Endothelial cell (in vitro differentiated cells): Measurements from ENCODE around the gene GATB. TPM values are rescaled to one million over a fixed set of nuclear protein-coding genes. Genes with fewer than 3 reads are reported as not detected.

ENCODE experiments used
- DNase-seq: peaks from one replicate; pipeline ENCODE4 v3.0.0; 2021; ENCODE audit warnings: low spot score
- H3K27ac Mint-ChIP-seq: one replicate; pipeline ENCODE4 v1.8.0; 2021; ENCODE audit warnings: mixed read lengths, inconsistent platforms; ENCODE audit not compliant: unreplicated experiment
- H3K27me3 Mint-ChIP-seq: one replicate; pipeline ENCODE4 v1.8.0; 2021; ENCODE audit warnings: mild to moderate bottlenecking, moderate library complexity, mixed read lengths, inconsistent platforms; ENCODE audit not compliant: unreplicated experiment
- H3K36me3 Mint-ChIP-seq: one replicate; pipeline ENCODE4 v1.8.0; 2021; ENCODE audit warnings: mild to moderate bottlenecking, low read depth, mixed read lengths, inconsistent platforms; ENCODE audit not compliant: unreplicated experiment
- H3K4me1 Mint-ChIP-seq: one replicate; pipeline ENCODE4 v1.8.0; 2021; ENCODE audit warnings: mild to moderate bottlenecking, mixed read lengths, inconsistent platforms; ENCODE audit not compliant: unreplicated experiment
- H3K4me3 Mint-ChIP-seq: one replicate; pipeline ENCODE4 v1.8.0; 2021; ENCODE audit warnings: mild to moderate bottlenecking, mixed read lengths, inconsistent platforms; ENCODE audit not compliant: unreplicated experiment
- H3K9me3 Mint-ChIP-seq: one replicate; pipeline ENCODE4 v1.8.0; 2021; ENCODE audit warnings: mixed read lengths, inconsistent platforms; ENCODE audit not compliant: unreplicated experiment
- total RNA-seq: library from RNA; stranded (reverse); fragmentation: NEBNext Ultra II Directional; extraction: Animal tissue kit (Norgen Biotek cat#: 25700); gene quantifications from one replicate; pipeline ENCODE4 v1.2.1, GENCODE V29; 2021; ENCODE audit not compliant: unreplicated experiment
- TF ChIP-seq, protein P1 (sequence below): fragments of 200-600 bp; sonication (generic); IDR thresholded peaks from one replicate; pipeline ENCODE4 v1.5.0; 2021; ENCODE audit warnings: antibody characterized with exemption; ENCODE audit not compliant: unreplicated experiment

The GATB gene
- total RNA-seq, 1 donor from 2014 or later, result 16.6 TPM

DNA sequence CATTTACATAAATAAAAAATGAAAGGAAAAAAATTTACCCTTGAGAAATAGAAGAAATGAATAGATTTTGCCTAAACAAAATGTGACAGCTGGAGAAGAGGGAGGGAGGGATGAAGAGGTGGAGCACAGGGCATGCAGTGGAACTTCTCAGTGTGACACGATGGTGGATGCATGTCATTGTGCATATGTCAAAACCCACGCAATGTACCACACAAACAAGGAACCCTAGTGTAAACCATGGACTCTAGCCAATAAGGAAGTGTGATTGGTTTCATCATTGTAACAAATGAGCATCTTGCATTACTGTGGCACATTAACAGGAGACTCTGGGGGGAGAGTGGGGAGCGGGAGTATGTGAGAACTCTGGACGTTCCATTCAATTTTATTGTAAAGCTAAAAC, 58.6 kb downstream of the GATB start:
- no peak overlapping the region for H3K4me3 Mint-ChIP-seq
- peaks cover 4% of the 10 kb centered on the region for H3K4me1 Mint-ChIP-seq
- no peaks in the 10 kb centered on the region for H3K27me3 Mint-ChIP-seq
- TF ChIP-seq, protein P1, sequence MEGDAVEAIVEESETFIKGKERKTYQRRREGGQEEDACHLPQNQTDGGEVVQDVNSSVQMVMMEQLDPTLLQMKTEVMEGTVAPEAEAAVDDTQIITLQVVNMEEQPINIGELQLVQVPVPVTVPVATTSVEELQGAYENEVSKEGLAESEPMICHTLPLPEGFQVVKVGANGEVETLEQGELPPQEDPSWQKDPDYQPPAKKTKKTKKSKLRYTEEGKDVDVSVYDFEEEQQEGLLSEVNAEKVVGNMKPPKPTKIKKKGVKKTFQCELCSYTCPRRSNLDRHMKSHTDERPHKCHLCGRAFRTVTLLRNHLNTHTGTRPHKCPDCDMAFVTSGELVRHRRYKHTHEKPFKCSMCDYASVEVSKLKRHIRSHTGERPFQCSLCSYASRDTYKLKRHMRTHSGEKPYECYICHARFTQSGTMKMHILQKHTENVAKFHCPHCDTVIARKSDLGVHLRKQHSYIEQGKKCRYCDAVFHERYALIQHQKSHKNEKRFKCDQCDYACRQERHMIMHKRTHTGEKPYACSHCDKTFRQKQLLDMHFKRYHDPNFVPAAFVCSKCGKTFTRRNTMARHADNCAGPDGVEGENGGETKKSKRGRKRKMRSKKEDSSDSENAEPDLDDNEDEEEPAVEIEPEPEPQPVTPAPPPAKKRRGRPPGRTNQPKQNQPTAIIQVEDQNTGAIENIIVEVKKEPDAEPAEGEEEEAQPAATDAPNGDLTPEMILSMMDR, result no peak
- DNase-seq, result no peak
- H3K27ac Mint-ChIP-seq, result no peak overlapping the region
- peaks cover 11% of the 10 kb centered on the region for H3K36me3 Mint-ChIP-seq
- H3K9me3 Mint-ChIP-seq, result no peaks in the 10 kb centered on the region

DNA sequence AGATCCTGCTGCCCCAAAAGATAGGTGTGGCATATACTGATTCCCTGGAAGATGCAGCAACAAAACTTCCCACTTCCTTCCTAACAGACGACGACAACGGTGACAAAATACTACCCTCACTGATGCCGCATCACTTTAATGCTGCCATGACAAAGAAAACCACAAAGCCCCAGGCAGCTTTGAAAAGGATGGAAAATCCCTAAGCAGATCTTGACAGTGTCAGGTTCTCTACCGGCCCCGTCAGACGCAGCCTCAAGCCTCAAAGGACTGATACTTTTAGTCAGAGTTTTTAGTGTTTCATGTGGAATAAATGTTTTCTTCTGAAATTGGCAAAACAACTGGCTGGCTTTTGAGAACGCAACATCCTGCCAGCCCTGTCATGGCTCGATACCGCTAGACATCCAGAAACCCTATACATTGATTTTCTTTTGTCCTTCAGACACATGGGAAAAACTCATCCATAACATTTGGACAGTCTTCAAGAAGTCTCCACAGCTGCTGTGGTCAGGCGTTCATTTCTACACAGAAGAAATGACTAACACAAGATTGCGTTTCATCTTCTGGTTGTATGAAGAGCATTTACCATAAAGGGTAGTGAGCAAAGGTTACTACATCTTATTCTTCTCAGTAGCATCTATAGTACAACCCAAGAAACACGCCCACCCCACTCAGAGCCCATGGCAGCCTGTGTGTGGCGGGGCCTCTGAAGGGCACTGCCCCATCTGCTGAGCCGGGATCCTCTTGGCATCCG, 60.1 kb downstream of the GATB start:
- DNase-seq, result no peak
- TF ChIP-seq, protein P1, result no peak
- peaks cover 11% of the 10 kb centered on the region for H3K36me3 Mint-ChIP-seq

DNA sequence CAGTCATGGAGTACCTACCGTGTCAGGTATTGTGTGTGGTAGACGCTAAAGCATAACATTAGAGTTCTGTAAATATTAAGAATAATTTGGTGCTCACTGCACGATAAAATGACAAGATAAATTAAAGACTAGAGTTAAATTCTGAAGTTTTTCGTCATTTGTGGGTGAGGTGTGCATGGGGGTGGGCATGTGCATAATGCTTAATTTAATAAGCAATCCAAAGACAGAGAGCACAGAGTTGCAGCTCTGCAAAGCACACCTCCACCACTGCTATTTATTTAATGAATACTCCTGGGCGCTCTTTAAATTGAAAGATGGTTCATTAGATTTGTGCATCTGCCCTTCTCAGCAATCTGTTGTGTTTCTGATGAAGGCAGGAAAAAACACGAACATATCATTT, 62.6 kb downstream of the GATB start:
- H3K27ac Mint-ChIP-seq, result no peak overlapping the region
- no peak overlapping the region for H3K4me3 Mint-ChIP-seq
- H3K9me3 Mint-ChIP-seq, result no peaks in the 10 kb centered on the region
- H3K4me1 Mint-ChIP-seq, result peaks cover 6% of the 10 kb centered on the region
- TF ChIP-seq, protein P1, result no peak
- H3K27me3 Mint-ChIP-seq, result no peaks in the 10 kb centered on the region
- no peak for DNase-seq
- H3K36me3 Mint-ChIP-seq, result no peaks in the 10 kb centered on the region

More for the DNA sequence above, 60.1 kb downstream of the GATB start:
- H3K4me3 Mint-ChIP-seq, result no peak overlapping the region
- H3K9me3 Mint-ChIP-seq, result no peaks in the 10 kb centered on the region
- no peaks in the 10 kb centered on the region for H3K4me1 Mint-ChIP-seq
- no peaks in the 10 kb centered on the region for H3K27me3 Mint-ChIP-seq
- no peak overlapping the region for H3K27ac Mint-ChIP-seq

DNA sequence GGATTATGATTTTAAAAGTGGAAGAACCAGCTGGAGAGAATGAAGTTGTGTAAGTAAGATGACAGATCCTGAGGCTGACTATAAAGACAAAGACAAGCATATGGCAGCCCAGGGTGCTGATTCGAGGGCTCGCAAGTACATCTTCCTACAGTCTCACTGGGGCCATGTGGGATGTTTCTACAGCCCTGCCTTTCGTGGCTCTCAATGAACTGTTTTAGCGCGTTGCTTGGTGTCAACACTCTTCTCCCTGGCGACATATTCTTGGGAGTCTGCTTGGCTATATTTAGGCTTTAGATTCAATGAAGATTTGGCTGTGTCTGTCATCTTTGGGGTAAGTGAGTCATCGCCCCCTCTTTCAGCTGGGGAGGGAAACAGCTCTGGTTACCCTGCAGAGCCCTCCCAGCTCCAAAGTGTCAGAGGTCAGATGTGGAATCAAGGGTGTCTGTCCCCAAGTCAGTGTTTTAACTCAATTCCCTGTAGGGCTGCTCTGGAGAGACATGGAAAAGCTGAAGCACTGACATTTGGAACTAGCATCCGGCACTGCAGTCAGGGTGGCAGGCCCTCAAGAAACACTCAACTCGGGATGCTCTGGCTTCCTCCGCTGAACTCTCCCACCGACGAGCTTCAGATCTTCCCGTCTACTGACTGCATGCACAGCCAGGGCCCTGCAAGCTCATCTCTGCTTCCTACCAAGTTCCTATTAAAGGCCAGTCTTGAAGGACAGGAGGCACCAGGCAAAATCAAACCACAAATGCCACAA, 65.7 kb downstream of the GATB start:
- Mint-ChIP-seq H3K27ac (no peak overlapping the region), H3K27me3 (peaks cover 1% of the 10 kb centered on the region), H3K4me3 (no peak overlapping the region), H3K4me1 (peaks cover 20% of the 10 kb centered on the region), H3K36me3 (no peaks in the 10 kb centered on the region), H3K9me3 (no peaks in the 10 kb centered on the region)
- no peak for DNase-seq
- TF ChIP-seq, protein P1, result no peak
